Amygdala (tissue), 56 donors: ENCODE data around the gene HLA-A.

Source experiments
- DNase-seq, 56 donors: peaks; one replicate each; lab custom pipeline; 2025; lab: John Stamatoyannopoulos, UW

Gene HLA-A

GRCh38 chr6:29942275-29943052 is at the start of gene HLA-A:
Gene HLA-A (plus strand): TSS chr6:29942532. CDS start chr6:29942554, 22 bp downstream.
- peak in 55 of 56 donors; percentile 27 to 93 (median 82) for DNase-seq

GRCh38 chr6:29892696-29893095 is 49.6 kb upstream of the HLA-A start:
- no peak for DNase-seq

DNA sequence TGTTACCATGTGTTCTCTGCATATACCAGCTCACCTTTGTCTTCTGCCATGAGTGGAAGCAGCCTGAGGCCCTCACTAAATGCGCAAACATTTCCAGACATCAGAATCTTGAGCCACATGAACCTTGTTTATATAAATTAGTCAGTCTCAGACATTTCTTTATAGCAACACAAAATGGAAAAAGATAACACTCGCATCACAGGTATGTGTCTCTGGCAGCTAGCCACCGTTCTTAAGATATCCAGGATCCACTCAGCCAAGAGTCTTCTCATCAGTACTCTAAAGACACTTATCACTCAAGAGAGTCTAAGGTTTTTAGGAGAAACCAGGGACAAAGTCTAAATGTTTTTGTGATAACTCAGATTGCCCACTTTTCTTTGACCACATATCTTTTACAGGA is 43.1 kb upstream of the HLA-A start:
- no peak for DNase-seq

DNA sequence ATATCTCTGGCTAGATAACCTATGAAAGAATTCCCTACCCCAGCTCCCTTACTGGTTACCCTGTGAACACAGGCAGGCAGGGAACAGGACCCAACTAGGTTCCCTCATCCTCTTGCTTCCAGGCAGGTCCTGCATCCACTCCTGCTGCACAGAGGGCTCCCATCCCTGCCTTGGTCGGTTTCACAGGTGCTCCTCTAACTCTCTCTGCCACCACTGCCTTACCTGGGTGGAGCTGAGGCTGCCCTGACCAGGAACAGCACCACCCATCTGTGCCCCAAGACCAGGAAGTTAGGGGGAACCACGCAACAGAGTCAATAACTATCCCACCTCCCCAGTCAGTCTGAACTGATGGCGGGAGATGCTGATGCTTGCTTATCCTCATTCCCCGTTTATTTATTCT is 37.0 kb upstream of the HLA-A start:
- no peak for DNase-seq

- no peak for DNase-seq
These were observed 34.5 kb upstream of the HLA-A start for GRCh38 chr6:29907637-29908340.

DNA sequence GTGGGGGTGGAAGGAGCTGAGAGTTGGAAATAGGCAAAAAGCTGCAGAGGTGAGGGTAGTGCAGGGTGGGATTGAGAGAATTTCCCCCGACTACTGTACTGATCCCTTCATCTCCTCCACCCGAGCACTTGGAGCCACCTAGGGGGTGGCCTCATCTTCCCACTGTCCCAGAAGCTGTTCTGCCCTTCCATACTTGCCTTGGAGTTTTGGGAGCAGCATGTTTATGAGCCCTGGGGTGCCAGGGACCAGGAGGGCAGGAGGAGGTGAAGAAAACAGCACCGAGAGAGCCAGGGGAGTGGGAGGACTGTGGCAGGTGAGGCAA is 34.0 kb upstream of the HLA-A start:
- DNase-seq = no peak

DNA sequence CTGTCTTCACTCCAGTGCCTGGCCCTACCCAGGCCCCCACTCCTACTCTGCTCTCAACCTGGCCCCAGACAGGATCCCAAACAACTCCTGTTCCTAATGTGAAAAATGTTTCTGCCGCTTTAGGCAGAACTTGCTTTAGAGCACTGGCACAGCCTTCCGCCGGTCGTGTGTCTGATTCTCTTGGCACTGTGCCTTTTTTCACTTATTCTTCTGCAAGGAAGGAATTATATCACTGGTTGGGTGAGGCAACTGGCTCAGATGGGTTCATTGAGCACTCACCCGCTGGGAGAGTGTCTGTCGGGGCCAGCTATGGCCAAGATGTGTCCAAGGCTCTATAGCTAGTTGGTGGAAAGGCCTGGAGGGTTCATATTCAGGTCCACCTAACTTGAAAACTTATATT is 33.6 kb upstream of the HLA-A start:
- no peak for DNase-seq

DNA sequence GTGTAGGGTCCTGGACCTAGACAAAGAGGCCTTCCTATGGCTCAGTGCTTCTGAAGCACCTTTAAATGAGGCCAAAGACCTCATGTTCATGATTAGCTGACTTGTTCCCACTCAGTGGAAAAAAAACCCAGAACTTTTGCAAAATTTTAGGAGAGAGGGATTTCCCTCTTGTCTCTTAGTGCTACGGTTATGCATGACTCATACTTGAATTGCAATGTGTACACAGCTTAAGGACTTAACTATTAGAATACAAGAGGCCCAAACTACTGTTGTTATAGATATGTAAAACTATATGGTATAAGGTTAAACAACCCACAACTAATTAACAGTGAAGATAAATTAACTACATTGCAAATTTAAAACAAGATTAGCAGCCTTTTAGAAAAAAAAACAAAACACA is 32.3 kb upstream of the HLA-A start:
- DNase-seq = no peak

GRCh38 chr6:29912840-29913239 is 29.5 kb upstream of the HLA-A start:
- DNase-seq = no peak

- DNase-seq = no peak
These were observed 25.6 kb upstream of the HLA-A start for GRCh38 chr6:29916741-29917140.

DNA sequence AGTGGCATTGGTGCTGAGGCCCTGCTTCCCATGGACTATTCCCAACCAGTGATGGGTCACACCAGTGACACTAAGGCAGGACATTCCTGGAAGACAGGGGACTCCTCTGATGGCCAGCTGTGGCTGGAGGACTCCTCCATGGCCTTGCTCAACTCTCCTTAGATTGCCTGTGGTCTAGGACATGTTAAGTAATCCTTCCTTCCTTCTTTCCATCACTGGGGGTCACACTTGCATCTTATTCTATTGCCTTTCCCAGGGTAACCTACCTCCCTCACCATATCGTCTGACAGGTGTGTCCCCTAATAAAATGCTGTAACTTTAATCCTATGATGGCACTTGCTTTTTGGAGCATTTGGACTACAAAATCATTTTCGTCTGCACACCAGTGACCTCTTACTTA is 24.5 kb upstream of the HLA-A start:
- DNase-seq = no peak

DNA sequence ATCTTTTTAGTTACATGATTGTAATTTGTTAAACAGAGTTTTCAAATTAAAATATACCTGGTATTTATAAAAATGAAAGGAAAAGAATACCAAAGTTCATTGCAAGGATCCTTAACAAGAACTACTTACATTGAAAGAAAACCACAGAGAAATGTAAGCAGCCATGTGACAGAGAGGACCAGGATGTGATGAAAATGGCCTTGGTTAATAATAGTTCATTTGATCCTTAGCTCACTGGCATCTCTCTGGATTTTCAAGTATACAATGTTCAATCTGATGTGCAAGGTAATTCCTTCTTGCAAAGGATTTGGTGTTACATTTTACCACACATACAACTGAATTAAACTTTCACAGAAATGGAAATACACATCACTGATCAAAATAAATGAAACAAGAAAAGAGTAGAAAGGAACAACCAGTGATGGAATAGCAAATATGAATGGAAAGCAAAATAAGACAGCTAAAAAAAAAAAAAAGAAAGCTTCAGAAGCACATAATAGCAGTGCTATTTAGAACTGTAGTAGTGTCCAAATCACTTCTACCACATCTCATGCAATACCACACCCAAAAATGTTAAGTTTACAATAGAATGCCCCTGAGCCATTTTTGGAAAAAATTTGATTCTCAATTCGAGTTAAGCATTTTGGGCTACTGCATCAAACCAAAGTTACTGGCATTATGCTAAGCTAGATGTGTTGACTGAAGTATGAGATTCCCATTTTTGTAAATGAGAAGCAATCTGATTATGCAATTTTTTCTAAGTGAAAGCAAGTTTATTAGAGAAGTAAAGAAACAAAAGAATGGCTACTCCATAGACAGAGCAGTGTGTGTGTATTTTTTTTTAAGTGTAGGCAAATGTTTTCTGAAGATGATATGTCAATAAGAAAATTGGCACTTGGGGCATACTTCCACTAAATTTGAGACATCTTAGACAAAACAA is 22.6 kb upstream of the HLA-A start:
- DNase-seq = no peak

GRCh38 chr6:29924287-29924686 is 18.0 kb upstream of the HLA-A start:
- DNase-seq = no peak

DNA sequence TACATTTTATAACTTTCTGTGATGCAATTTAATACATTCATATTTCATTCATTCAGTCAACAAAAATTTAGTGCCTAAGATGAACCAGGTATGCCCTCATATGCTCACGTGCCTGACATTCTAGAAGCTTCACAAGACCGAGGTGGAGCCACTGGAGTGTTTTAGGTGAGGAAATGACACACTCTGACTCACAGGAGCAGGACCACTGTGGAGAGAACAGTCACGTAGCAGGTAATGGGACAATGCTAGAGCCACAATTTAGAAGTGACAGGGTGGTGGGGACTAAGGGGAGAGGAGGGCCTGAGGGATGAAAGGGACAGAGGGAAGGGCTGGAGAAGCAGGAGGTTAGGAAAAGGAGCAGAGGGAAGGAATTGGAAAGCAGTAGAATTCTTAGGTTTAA is 17.6 kb upstream of the HLA-A start:
- no peak for DNase-seq

GRCh38 chr6:29925321-29925720 is 17.0 kb upstream of the HLA-A start:
- DNase-seq = no peak

GRCh38 chr6:29925727-29926412 is 16.5 kb upstream of the HLA-A start:
- DNase-seq = peak in 1 of 56 donors; percentile 24

DNA sequence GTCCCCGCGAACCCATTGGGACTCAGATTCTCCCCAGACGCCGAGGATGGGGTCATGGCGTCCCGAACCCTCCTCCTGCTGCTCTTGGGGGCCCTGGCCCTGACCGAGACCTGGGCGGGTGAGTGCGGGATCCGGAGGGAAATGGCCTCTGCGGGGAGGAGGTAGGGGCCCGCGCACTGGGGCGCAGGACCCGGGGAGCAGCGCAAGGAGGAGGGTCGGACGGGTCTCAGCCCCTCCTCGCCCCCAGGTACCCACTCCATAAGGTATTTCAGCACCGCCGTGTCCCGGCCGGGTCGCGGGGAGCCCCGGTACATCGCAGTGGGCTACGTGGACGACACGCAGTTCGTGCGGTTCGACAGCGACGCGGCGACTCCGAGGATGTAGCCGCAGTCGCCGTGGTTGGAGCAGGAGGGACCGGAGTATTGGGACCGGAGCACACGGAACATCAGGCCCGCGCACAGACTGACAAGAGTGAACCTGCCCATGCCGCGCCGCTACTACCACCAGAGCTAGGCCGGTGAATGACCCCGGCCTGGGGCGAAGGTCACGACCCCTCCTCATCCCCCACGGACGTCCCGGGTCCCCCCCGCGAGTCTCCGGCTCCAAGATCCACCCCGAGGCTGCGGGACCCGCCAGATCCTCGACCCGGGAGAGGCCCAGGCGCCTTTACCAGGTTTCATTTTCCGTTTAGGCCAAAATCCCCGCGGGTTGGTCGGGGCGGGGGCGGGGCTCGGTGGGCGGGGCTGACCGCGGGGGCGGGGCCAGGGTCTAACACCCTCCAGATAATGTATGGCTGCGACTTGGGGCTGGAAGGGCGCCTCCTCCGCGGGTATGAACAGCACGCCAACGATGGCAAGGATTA is 15.7 kb upstream of the HLA-A start:
- DNase-seq = peak in 37 of 56 donors; percentile 6 to 71 (median 37)

GRCh38 chr6:29927275-29927569 is 15.1 kb upstream of the HLA-A start:
- DNase-seq = no peak

DNA sequence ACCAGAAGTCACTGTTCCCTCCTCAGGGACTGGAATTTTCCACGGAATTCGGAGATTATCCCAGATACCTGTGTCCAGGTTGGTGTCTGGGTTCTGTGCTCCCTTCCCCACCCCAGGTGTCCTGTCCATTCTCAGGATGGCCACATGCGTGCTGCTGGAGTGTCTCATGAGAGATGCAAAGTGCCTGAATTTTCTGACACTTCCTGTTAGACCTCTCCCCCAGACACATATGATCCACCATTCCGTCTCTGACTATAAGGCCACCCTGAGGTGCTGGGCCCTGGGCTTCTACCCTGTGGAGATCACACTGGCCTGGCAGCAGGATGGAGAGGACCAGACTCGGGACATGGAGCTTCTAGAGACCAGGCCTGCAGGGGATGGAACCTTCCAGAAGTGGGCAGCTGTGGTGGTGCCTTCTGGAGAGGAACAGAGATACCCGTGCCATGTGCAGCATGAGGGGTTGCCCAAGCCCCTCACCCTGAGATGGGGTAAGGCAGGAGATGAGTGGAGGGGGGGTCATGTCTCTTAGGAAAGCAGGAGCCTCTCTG is 14.4 kb upstream of the HLA-A start:
- no peak for DNase-seq
